GM18868 (cell line): Measurements from ENCODE around the gene POLR2I.
A peak's percentile ranks its signal among the peaks of the same experiment; 100 is the strongest.

Experiments used
- ATAC-seq: cut with Tn5 transposase; IDR thresholded peaks from one replicate; pipeline ENCODE4 v1.9.1; 2021; ENCODE audit warnings: mild to moderate bottlenecking, moderate library complexity; ENCODE audit not compliant: unreplicated experiment

The POLR2I gene

DNA sequence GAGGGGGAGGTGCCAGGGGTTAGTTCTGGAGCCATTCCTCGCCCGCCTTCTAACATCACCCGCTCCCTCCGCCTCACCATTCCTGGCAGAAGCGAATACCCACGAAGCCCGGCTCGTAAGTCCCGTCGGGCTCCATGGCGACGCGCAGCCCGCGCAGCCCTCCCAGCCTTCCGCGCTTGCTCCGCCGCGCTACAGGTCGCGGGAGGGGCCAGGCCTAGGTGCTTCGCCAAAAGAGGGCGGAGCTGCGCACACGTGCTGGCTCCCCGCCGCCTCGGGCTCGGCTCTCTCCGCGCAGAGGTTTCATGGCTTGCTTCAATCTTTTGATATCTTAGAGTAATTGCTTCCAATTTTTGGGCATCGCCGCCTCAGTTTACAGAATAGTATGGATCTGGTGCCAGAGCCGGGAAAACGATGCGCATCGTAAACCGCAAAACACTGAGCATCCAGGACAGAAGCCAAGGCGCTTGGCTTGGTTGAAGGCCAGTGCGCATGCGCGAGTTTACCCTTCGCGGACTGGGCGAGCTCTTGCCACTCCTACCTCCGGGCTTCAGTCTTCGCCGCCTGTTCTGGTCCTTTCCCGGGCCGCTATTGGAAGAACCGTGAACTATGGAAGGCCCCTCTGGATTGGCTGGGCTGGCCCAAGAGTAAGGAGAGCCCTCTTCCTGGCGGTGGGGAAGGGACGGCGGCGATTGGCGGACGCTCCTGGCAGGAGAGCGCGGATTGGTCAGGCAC lies at the start of gene POLR2I:
Gene POLR2I, minus strand, starts transcription at position 155 of the 732 bp plus-strand sequence. Its CDS starts 19 bp downstream, at position 136.
- peak; percentile 80 for ATAC-seq

DNA sequence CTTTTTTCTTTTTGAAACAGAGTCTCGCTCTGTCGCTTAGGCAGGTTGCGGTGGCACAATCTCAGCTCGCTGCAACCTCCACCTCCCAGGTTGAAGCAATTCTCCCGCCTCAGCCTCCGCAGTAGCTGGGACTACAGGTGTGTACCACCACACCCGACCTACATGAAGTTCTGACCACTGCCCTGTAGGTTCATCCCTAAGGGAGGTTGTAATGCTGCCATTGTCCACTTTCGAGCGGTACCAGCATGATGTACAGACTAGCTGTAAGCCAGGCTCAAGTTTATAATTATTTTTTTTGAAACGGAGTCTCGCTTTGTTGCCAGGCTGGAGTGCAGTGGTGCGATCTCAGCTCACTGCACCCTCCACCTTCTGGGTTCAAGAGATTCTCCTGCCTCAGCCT lies 49.1 kb upstream of the POLR2I start:
- ATAC-seq, result no peak

DNA sequence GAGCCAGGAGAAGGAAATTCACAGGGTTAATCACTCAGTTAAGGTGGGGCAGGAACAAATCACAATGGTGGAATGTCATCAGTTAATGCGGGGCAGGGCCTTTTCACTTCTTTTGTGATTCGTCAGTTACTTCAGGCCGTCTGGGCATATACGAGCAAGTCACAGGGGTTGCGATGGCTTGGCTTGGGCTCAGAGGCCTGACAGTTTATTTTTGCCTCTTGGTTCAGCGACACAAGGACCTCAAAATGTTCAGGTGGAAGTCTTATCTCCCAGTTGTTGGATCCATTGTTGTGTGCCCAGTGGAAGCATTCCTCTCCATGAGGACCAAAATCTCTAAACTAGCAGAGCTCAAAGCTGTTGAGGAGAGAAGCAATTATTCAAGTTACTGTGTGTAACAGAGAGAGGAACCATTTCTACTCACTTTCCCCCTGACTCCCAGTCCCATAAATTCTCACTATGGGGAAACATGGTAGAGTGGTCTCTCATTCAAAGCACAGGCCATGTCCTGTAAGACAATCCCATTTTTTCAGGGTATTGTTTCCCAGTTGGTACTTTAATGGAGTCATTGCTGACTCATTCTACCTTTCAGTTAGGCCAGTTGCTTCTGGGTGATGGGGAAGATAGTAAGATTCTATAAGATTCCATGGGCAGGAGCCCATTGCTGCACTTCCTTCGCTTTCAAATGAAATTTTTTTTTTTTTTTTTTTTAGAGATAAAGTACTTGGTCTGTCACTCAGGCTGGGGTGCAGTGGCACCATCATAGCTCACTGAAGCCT lies 46.3 kb upstream of the POLR2I start:
- no peak for ATAC-seq

DNA sequence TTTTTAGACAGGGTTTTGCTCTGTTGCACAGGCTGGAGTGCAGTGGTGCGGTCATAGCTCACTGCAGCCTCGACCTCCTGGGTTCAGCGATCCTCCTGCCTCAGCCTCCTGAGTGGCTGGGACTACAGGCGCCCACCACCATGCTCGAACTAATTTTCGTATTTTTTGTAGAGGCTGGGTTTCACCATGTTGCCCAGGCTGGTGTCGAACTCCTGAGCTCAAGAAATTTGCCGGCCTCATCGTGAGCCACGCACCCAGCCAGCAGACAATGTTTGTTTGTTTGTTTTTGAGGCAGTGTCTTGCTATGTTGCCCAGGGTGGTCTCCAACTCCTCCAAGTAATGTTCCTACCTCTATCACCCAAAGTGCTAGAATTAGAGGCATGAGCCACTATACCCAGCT lies 38.5 kb upstream of the POLR2I start:
- no peak for ATAC-seq

DNA sequence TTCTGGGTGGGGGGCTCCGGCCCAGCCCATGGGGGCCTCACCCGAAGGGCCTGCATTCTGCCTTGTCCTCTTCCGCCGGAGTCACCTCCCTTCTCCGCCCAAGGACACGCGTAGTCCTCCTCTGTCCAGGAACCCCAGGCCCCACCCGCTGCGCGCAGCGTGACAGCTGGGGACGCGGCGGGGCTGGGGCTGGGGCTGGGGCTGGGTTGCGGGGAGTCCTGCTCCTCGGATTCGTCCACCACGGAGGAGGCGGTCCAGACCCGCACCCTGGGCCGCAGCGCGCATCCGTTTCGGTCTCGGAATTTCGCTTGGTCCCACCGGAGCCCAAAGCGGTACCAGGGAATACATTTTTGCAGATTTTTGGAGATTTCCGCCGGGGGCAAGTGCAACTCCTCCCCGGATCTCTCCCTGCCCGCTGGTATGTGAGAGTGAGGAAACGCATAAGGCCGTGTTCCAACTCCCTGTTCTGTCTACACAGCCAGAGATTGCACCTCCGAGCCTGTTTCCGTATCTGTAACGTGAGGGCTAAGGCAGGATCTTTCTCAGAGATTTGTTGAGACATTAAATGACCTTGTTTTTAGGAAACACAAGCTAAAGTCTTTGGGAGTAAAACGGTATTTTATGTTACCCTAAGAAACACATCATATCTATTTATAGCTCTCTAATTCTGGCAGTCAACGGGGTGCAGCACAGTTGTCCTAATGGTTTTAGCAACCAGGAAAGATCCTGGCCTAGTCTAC lies 37.8 kb upstream of the POLR2I start, which contains the start of gene COX7A1:
Gene COX7A1, minus strand, starts transcription at position 96 of the 740 bp plus-strand sequence. Its CDS starts 40 bp downstream, at position 56.
- no peak for ATAC-seq

DNA sequence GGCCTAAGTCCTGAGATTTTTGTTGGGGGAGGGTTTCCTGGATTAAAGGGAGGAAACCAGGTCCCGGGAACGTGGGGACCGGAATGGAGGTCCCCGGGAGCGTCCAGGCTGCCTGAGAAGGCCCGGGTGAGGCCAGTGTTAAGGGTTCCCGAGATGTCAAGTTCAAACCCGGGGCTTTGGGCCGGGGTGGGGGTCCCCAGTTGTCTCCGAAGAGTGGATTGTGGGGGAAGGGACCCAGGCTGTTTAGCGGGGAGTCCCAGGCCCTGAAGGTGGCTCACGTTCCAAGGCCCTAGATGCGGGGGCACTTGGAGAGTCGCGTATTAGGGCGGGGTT lies 37.3 kb upstream of the POLR2I start:
- ATAC-seq, result no peak

DNA sequence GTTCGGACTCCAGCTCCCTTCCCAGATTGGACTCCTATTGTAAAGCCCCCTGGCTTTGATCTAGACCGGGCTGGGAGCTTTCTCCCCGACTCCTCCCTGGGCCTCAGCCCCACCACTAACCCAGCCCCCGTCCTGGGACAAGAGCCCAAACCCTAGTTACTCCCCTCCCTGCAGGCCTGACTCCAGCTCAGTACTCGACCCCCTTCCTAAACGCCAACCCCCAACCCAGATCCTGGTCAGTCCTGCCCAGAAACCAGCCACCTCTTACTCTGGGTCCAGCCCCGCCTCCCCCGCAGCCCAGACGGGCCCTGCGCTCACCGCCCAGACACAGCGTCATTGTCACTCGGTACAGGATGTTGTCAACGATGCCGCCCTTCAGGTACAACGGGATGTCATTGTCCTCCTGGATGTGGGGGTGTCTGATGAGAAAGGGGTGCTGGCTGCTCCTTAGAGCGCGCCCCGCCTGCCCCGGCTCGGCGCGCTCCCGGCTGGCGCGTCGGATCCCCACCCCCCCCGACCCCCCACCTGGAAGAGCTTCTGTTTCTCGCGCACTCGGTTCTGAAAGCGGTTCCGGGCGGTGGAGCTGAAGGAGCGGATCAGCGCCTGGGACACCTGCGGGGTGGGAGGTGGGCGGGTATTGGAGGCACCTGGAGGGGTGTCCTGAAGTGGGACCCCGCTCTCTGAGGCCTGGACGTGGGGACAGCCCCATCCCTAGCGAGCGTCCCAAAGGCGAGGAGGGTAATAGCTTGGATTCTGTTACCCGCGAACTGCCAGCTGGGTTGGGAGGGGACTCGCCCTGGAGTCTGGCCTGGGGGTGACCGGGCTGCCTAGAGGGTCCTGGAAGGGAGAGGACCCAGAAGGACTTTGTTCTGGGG lies 36.7 kb upstream of the POLR2I start:
- ATAC-seq, result no peak

DNA sequence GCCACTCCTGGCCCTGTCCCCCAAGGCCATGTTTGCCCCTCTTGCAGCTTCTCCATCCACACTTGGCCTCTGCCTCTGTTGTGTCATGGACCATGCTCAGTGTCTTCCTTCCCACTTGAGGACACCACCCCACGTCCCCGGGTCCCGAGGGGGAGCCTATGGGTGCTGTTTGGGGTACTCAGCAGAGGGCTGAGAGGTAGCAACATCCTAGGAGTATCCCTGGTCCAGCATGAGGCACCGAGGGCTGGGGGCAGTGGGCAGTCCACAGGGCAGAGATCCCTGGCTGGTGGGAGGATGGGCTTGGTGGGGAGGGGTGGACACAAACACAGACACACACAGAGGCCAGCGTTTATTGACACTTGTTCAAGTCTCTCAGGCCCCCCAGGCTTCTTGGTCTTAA lies 35.9 kb upstream of the POLR2I start:
- no peak for ATAC-seq

DNA sequence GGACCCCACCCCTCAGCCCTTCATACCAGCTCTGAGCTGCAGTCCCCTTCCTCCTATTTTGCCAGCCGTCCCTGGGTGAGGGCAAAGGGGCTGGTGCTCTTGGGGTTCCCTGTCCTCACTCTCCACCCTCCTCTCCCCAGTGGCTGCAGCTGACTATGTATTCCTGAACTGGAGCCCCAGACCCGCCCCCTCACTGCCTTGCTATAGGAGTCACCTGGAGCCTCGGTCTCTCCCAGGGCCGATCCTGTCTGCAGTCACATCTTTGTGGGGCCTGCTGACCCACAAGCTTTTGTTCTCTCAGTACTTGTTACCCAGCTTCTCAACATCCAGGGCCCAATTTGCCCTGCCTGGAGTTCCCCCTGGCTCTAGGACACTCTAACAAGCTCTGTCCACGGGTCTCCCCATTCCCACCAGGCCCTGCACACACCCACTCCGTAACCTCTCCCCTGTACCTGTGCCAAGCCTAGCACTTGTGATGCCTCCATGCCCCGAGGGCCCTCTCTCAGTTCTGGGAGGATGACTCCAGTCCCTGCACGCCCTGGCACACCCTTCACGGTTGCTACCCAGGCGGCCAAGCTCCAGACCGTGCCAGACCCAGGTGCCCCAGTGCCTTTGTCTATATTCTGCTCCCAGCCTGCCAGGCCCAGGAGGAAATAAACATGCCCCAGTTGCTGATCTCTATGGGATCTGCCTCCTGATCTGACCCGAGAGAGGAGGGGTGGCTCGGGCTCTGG lies 35.2 kb upstream of the POLR2I start:
- ATAC-seq, result no peak

DNA sequence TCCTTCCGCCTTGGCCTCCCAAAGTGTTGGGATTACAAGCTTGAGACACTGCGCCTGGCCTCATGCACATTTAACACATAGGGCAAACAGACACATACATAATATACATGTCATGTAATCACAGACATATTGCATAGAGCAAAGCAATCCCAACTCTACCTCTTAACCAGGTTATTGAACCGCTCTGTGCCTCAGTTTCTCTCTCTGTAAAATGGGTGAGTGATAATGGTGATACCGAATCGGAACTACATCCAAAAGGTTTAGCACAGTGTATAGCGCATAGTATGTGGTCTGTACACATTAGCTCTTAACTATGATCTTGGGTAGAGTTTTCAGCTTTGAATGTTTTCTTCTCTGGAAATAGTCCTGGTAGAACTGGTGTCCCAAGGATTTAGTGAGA lies 29.9 kb upstream of the POLR2I start:
- ATAC-seq, result no peak

DNA sequence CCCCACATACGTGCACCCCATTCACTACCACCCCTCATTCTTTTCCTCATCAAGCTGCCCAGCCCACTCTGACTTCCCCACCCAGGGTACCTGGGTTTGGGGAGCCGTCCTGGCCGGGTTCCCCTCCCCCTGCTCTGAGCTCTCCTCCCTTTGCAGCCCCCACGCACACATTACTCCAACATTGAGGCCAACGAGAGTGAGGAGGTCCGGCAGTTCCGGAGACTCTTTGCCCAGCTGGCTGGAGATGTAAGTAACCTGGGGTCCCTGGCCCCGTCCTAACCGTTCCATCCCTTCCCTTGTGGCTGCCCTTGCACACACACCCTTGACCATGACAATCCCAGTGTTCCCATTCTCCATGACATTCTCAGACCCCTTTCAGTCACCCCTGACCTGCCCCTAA lies 27.8 kb upstream of the POLR2I start:
- ATAC-seq, result no peak

DNA sequence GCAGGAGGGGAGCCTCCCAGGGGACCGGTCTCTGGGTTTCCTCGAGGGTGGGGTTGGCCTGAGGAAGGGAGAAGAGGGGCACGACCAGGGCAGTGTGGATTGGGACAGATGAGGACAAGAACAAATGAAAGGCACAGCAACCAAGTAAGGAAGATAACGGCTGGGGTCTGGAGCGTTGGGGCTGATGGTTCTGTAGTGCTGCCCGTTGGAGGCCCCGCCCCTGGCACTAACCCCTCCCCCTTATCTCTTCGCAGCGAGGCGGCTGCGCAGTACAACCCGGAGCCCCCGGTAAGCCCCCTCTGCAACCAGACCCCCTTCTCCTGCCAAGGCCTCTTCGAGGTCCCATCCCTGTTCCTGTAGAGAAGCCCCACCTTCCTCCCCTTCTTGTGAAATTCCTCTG lies 27.4 kb upstream of the POLR2I start:
- no peak for ATAC-seq

DNA sequence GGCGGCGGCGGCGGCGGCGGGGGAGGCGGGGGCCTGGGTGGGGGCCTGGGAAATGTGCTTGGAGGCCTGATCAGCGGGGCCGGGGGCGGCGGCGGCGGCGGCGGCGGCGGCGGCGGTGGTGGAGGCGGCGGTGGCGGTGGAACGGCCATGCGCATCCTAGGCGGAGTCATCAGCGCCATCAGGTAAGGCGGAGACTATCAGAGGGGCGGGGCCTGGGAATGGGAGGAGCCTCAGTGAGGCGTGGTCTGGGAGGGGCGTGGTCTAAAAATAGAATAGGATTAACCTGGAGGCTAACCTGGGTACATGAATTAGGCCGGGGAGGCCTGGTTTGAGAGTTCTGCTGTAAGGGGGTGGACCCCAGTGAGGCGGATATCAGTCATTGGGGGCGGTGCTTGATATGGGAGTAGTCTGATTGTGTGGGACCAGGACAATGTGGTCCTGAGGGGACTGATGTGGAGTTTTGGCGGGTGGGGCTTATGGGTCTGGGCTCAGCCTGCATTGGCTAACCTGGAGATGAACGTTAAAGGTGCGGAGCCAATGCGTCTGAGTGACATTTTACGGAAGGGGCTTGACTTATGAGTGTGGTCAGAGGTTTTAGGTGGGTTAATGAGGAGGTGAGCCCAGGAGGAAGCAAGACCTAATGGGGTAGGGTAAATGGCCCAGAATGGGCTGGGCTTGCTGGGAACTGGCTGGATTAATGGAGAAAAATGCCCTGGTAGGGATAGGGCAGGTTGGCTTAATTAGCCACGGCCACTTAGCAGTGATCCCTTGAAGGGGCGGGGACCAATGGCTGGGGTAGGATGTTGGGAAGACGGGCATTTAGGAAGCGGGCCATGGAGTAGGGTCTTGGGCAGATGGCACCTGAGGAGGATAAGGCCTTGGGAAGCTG lies 26.6 kb upstream of the POLR2I start:
- ATAC-seq, result peak; percentile 62

DNA sequence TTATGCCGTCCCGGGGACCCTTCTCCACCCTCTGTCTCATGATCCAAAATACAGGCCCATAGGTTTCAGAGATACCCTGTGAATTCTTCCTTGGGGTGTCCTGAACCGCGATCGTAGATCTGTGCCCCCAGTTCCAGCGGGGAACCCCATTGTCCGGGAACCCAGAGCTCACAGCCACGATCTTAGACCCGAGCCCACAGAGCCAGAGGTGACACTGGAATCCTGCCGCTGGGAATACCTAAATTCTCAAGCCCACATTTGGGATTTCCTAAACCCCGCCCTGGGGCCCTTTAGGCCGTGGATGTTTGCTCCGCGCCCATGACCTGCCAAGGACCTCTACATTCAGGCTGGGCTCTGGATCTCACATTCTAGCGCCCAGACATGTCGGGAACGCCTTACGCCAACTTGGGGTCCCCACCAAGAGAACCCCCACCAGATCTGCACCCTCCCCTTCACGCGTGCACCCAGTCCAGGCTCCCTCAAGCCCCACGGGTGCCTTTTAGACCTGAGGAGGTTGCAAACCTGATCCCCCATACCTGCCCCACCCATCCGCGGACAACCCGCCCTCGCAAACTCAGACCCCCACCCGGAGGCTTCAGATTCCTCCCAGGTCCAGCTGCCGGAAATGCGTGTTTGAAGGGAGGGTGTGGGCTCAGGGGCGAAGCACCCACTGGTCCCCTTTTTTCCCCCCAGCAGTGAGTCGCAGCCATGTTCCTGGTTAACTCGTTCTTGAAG lies 25.8 kb upstream of the POLR2I start:
- peak; percentile 4 for ATAC-seq

DNA sequence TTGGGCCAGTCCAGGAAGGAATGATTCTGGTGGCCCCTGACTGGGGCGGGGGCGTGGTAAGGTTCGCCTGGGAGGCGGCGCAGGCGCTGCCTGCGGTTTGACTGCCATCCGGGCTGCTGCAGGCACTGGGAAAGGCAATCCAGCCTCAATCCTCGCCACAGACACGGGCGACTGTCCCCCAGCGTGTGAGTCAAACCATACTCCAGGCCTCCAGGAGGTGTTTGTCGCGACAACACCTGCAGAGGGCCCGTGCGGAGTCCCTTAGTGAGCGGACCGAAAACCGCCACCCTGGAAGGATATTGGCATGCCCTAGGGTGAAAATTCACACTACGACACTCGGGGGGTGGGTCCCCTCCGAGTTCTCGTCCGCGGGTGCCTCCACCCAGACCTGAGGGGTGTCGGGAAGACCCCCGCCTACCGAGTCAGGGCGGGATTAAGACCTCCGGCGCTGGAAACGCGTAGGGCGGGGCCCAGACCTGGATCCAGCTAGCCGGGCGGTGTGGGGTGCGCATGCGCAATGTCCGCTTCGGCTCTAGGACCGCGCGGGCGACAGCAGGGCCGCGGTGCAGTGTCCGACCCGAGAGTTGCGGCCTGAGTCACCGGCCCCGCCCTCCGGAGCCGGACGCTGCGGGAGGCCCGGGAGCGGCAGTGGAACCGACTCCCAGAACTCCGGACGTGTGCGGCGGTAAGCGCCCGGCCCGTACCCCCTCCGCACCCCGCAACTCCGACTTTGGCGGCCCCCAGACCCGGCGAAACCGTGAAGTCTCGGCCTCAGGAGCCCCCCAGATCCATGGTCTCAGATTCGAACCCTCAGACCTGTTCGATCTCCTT lies 25.0 kb upstream of the POLR2I start, which contains the start of gene CAPNS1:
Gene CAPNS1, plus strand, starts transcription at position 594 of the 831 bp plus-strand sequence. CDS start 946 bp downstream, outside the sequence.
- peak; percentile 82 for ATAC-seq

DNA sequence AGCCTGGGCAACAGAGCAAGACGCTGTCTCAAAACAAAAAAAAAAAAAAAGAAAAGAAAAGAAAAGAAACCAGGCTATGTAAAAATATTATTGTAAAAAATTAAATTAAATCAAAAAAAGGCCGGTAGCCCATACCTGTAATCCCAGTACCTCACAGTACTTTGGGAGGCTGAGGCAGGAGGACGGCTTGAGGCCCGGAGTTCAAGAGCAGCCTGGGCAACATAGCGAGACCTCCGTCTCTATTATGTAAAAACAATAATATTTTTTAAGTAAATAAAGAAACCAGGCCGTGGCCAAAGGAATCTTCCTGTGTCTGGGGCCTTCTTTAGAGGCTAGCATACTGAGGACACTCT lies 24.4 kb upstream of the POLR2I start:
- ATAC-seq, result no peak

DNA sequence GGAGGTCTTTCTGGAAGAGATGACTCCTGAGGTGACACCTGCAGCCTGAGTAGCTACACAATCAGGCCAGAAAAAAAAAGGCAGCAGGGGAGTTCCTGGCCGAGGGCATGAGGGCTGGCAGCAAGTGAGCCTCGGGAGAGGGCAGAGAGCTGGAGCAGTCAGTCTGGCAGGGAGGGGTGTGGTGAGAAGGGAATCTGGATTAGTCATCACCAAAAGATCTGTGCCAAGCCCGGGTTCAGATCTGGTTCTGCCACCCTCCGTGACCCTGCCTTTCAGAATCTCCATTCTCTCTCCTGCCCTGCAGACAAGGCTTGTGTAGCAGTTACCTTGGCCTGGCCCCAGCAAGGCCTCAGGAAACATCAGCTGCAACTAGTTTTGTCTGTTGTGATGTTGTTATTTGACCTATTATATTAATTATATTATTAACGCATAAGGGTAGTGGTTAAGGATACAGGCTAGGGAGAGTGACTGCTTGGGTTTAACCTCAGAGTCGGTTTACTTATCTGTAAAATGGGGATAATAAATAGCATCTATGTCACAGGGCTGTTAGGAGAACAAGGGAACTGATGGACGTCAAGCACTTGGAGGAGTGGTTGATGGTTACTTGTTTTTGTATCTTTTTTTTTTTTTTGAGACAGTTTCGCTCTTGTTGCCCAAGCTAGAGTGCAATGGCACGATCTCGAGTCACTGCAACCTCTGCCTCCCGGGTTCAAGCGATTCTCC lies 22.4 kb upstream of the POLR2I start:
- ATAC-seq, result no peak
